K562 (cell line): ENCODE measurements around the gene SFRP2. TPM values are rescaled to one million over a fixed set of nuclear protein-coding genes. Genes with fewer than 3 reads are reported as not detected.

ENCODE experiments used
- ATAC-seq: fragments of 200-7000 bp; cut with Tn5 transposase; 3 replicates; pipeline ENCODE4 v1.9.1; 2020; ENCODE audit warnings: moderate library complexity
- BruUV-seq: library from RNA; stranded (reverse); fragments of 400-500 nt; replicated peaks from 2 replicates; lab custom pipeline; 2021; lab: Mats Ljungman, UMichigan
- CTCF ChIA-PET: fragments of 300-600 bp; formaldehyde crosslinking; extraction: SDS; loops from one replicate; lab custom pipeline; 2021; ENCODE audit warnings: low intra/inter-chr PET ratio; lab: Yijun Ruan, JAX
- POLR2A ChIA-PET: fragments of 300-600, 350-650 bp; sonication (Branson Sonifier 250); formaldehyde crosslinking; extraction: SDS; loops from one replicate; lab custom pipeline; 2021; ENCODE audit warnings: antibody characterized with exemption, inconsistent platforms; lab: Yijun Ruan, JAX
- DNase-seq, 4 experiments: peaks; one replicate each; pipeline versions ENCODE4 v3.0.0 to v3.0.0-alpha.2; 2011 to 2018; ENCODE audit warnings: low spot score in 3 of 4, mixed read lengths in 3 of 4; ENCODE audit errors: extremely low read depth in 1 of 4
- FAIRE-seq: peaks from 2 replicates; lab custom pipeline; 2011; peaks lifted over from hg19 to GRCh38; lab: Jason Lieb, UNC
- H2AFZ ChIP-seq: 2 replicates; pipeline ENCODE4 v1.6.0; 2011; ENCODE audit warnings: low read depth, low read length, control low read depth, inconsistent platforms
- H3K27ac ChIP-seq: fragments of 200-600 bp; 3 replicates; pipeline ENCODE4 v1.8.0; 2011; ENCODE audit warnings: low read depth, mild to moderate bottlenecking, control low read depth, inconsistent platforms, low read length, moderate library complexity, mixed read lengths; ENCODE audit errors: extremely low read depth
- H3K27me3 ChIP-seq, 2 experiments: fragments of 300-600 bp in 1 of 2; 2 replicates in 1 of 2; 3 replicates in 1 of 2; pipeline versions ENCODE4 v1.6.0 to v1.8.0; 2011; ENCODE audit warnings: inconsistent platforms in 2 of 2, low read length in 2 of 2, mild to moderate bottlenecking in 1 of 2, mixed read lengths in 1 of 2, moderate library complexity in 1 of 2; ENCODE audit not compliant: control insufficient read depth in 2 of 2, insufficient read depth in 2 of 2
- H3K36me3 ChIP-seq: fragments of 300-600 bp; 3 replicates; pipeline ENCODE4 v1.8.0; 2011; ENCODE audit warnings: mild to moderate bottlenecking, low read length, inconsistent platforms; ENCODE audit not compliant: control insufficient read depth, insufficient read depth
- H3K4me1 ChIP-seq, 2 experiments: fragments of 200-600 bp in 1 of 2; replicated peaks in 1 of 2; 2 replicates in 1 of 2; 3 replicates in 1 of 2; pipeline versions ENCODE4 v1.5.1 to v1.8.0; 2011; ENCODE audit warnings: inconsistent platforms in 2 of 2, low read length in 2 of 2, mild to moderate bottlenecking in 1 of 2, mixed read lengths in 1 of 2, moderate library complexity in 1 of 2; ENCODE audit not compliant: control insufficient read depth in 2 of 2, insufficient read depth in 2 of 2
- H3K4me2 ChIP-seq: 2 replicates; pipeline ENCODE4 v1.6.1; 2011; ENCODE audit warnings: low read length, control low read depth, inconsistent platforms, mixed read lengths; ENCODE audit not compliant: insufficient read depth
- H3K4me3 ChIP-seq: fragments of 200-600 bp; sonication (generic), shearing (Covaris generic); 2 replicates; pipeline ENCODE4 v1.5.1; 2016; ENCODE audit warnings: control low read depth, inconsistent platforms
- H3K79me2 ChIP-seq: fragments of 200-600 bp; 3 replicates; pipeline ENCODE4 v1.8.0; 2011; ENCODE audit warnings: low read length, inconsistent platforms; ENCODE audit not compliant: control insufficient read depth, insufficient read depth
- H3K9ac ChIP-seq, 2 experiments: 2 replicates each; pipeline versions ENCODE4 v1.6.0 to v1.6.1; 2011; ENCODE audit warnings: low read depth in 2 of 2, low read length in 2 of 2, control low read depth in 1 of 2, inconsistent platforms in 1 of 2, mild to moderate bottlenecking in 1 of 2, mixed read lengths in 1 of 2; ENCODE audit not compliant: insufficient read depth in 1 of 2
- H3K9me1 ChIP-seq: one replicate; pipeline ENCODE4 v1.6.0; 2011; ENCODE audit warnings: inconsistent platforms, mild to moderate bottlenecking, low read length, moderate library complexity; ENCODE audit not compliant: control insufficient read depth, insufficient read depth
- H3K9me3 ChIP-seq: replicated peaks from 2 replicates; pipeline ENCODE4 v1.5.1; 2011; ENCODE audit warnings: low read depth, low read length, inconsistent platforms; ENCODE audit not compliant: control insufficient read depth, insufficient read depth
- H4K20me1 ChIP-seq: replicated peaks from 2 replicates; pipeline ENCODE4 v1.6.1; 2011; ENCODE audit warnings: low read length, inconsistent platforms, mixed read lengths; ENCODE audit not compliant: control insufficient read depth, insufficient read depth
- AFF1 ChIP-seq, 2 experiments: fragments of 450-650 bp; IDR thresholded peaks; 2 replicates each; pipeline ENCODE4 v1.6.1; 2018; ENCODE audit warnings: mild to moderate bottlenecking in 2 of 2, low read depth in 1 of 2; ENCODE audit not compliant: partially characterized antibody in 2 of 2
- HNRNPK ChIP-seq: fragments of 200-400 bp; formaldehyde crosslinking; IDR thresholded peaks from one replicate; pipeline ENCODE4 v1.6.1; 2018; ENCODE audit warnings: mild to moderate bottlenecking, low read depth, low read length; ENCODE audit not compliant: poor library complexity, severe bottlenecking
- HNRNPLL ChIP-seq: fragments of 200-400 bp; formaldehyde crosslinking; IDR thresholded peaks from 2 replicates; pipeline ENCODE4 v1.6.1; 2017; ENCODE audit warnings: low read length, low read depth, mild to moderate bottlenecking; ENCODE audit not compliant: poor library complexity, severe bottlenecking
- MAFG ChIP-seq: fragments of 450-650 bp; conservative IDR thresholded peaks from 2 replicates; pipeline ENCODE4 v1.6.1; 2016; ENCODE audit warnings: missing genetic modification characterization, missing compliant biosample characterization
- MTF1 ChIP-seq: fragments of 250-450 bp; sonication (Bioruptor Pico); IDR thresholded peaks from 2 replicates; pipeline ENCODE4 v1.9.0; 2021; ENCODE audit warnings: moderate library complexity, mild to moderate bottlenecking, inconsistent platforms, borderline replicate concordance
- MXD1 ChIP-seq: fragments of 250-450 bp; sonication (Bioruptor Pico); IDR thresholded peaks from 2 replicates; pipeline ENCODE4 v1.8.0; 2021; ENCODE audit warnings: borderline replicate concordance, mild to moderate bottlenecking, moderate library complexity; ENCODE audit not compliant: poor library complexity, severe bottlenecking
- PHF8 ChIP-seq: fragments of 200-600 bp; sonication (generic); IDR thresholded peaks from 2 replicates; pipeline ENCODE4 v1.6.1; 2012; ENCODE audit warnings: mixed run types, mild to moderate bottlenecking, inconsistent platforms, low read length, moderate library complexity, borderline replicate concordance
- PPARD ChIP-seq: fragments of 250-450 bp; sonication (Bioruptor Pico); IDR thresholded peaks from 2 replicates; pipeline ENCODE4 v1.8.0; 2022; ENCODE audit warnings: inconsistent platforms, mild to moderate bottlenecking, moderate library complexity
- STAT6 ChIP-seq: sonication (generic); formaldehyde crosslinking; IDR thresholded peaks from 2 replicates; pipeline ENCODE4 v1.8.1; 2023; ENCODE audit warnings: mild to moderate bottlenecking, missing genetic modification reagents
- TAF9B ChIP-seq: fragments of 450-650 bp; IDR thresholded peaks from 2 replicates; pipeline ENCODE4 v1.6.1; 2018; ENCODE audit warnings: mild to moderate bottlenecking; ENCODE audit not compliant: partially characterized antibody
- TCF7L2 ChIP-seq: fragments of 150-350 bp; IDR thresholded peaks from 2 replicates; pipeline ENCODE4 v1.6.1; 2016; ENCODE audit warnings: low read depth, mild to moderate bottlenecking, low read length, moderate library complexity
- WGBS: fragments of 100-300 bp; shearing (Covaris generic); methylation state at CpG from one replicate; pipeline ENCODE4 v1.1.6; 2016; ENCODE audit warnings: low coverage, mixed read lengths; ENCODE audit not compliant: insufficient coverage; ENCODE audit errors: missing lambda C conversion rate; 5-methylcytosine and 5-hydroxymethylcytosine counted together
- in situ Hi-C: fragments of 300-500 bp; cut with MboI; formaldehyde crosslinking; loops from 4 replicates; pipeline ENCODE4 v1.15.0; 2018; ENCODE audit warnings: inconsistent platforms, mixed read lengths
- intact Hi-C: fragments of 100-400 bp; cut with micrococcal nuclease; formaldehyde crosslinking; loops from 2 replicates; pipeline ENCODE4 v1.14.2; 2022
- polyA plus RNA-seq, 8 experiments: library from polyadenylated mRNA; depleted of rRNA in 4 of 8; stranded (reverse) in 5 of 8; unstranded in 3 of 8; fragments of >200 nt; fragmentation: Nextera tagmentation in 2 of 8; fragmentation: Illumina TruSeq in 1 of 8; extraction: Ambion mirVana in 2 of 8; extraction: Trizol in 1 of 8; gene quantifications; 2 replicates each; pipeline versions ENCODE4 v1.2.1 to v1.2.3, GENCODE V29; 2011 to 2014; ENCODE audit warnings: inconsistent platforms in 1 of 8, missing spikeins in 1 of 8
- total RNA-seq, 7 experiments: library from RNA; depleted of rRNA in 6 of 7; stranded (reverse); fragments of >200 nt in 6 of 7; fragmentation: Illumina TruSeq in 2 of 7; extraction: Trizol in 2 of 7; gene quantifications; 2 replicates each; pipeline versions ENCODE4 v1.2.1 to v1.2.3, GENCODE V29; 2011 to 2021; ENCODE audit warnings: low replicate concordance in 1 of 7
- TF ChIP-seq, protein P1 (sequence below): fragments of 450-650 bp; IDR thresholded peaks from 2 replicates; pipeline ENCODE4 v1.6.1; 2017; ENCODE audit warnings: antibody characterized with exemption

Gene SFRP2
- total and polyA plus RNA-seq, 9 of the 15 experiments (the other 6 are each of a cell fraction or from before 2014, with no cell fraction given) = 0.29 TPM; not detected in 8

- FAIRE-seq (no peak), ATAC-seq (peak; percentile 46; the same call in 2 of the 3 replicates), DNase-seq (peak in 1 of 4 experiments; percentile 24)
- no peaks in the 10 kb centered on the region for H3K9me3 ChIP-seq
- no peak overlapping the region for H3K9ac ChIP-seq
- no peaks in the 10 kb centered on the region for H3K36me3 ChIP-seq
- peaks cover 0 to 10% of the 10 kb centered on the region in 2 experiments; a peak in 3 of 5 replicates for H3K4me1 ChIP-seq
- H3K27ac ChIP-seq = no peak overlapping the region
- in situ Hi-C loops (no loop called here), intact Hi-C loops (no loop called here)
- H4K20me1 ChIP-seq = no peaks in the 10 kb centered on the region
- H3K27me3 ChIP-seq = peaks cover 20 to 30% of the 10 kb centered on the region in 2 experiments; a peak in 4 of 5 replicates
- CTCF ChIA-PET = no interaction called here
- POLR2A ChIA-PET = no interaction called here
- no peak overlapping the region for H3K4me2 ChIP-seq
- no TSS peak for BruUV-seq
- 63% methylated on average over 1 of the region's 1 CpG for WGBS
- no peak overlapping the region for H3K4me3 ChIP-seq
- no peak overlapping the region for H2AFZ ChIP-seq
- no peaks in the 10 kb centered on the region for H3K79me2 ChIP-seq
- H3K9me1 ChIP-seq = no peaks in the 10 kb centered on the region
- TF ChIP-seq TAF9B (no peak), MTF1 (CRISPR knock-in tag) (no peak), PPARD (CRISPR knock-in tag) (no peak), TCF7L2 (no peak), MAFG (tag) (0 out of 2 replicates have a peak, but pooled peaks have one; percentile 20), AFF1 (IDR thresholded peaks at IDR 0.05; ENCODE audit: low read depth in 1 of 2, partially characterized antibody in 2 of 2) (no peak), STAT6 (CRISPR knock-in tag) (no peak), MXD1 (CRISPR knock-in tag) (no peak), HNRNPLL (no peak), HNRNPK (no peak), PHF8 (no peak)
- TF ChIP-seq, protein P1, sequence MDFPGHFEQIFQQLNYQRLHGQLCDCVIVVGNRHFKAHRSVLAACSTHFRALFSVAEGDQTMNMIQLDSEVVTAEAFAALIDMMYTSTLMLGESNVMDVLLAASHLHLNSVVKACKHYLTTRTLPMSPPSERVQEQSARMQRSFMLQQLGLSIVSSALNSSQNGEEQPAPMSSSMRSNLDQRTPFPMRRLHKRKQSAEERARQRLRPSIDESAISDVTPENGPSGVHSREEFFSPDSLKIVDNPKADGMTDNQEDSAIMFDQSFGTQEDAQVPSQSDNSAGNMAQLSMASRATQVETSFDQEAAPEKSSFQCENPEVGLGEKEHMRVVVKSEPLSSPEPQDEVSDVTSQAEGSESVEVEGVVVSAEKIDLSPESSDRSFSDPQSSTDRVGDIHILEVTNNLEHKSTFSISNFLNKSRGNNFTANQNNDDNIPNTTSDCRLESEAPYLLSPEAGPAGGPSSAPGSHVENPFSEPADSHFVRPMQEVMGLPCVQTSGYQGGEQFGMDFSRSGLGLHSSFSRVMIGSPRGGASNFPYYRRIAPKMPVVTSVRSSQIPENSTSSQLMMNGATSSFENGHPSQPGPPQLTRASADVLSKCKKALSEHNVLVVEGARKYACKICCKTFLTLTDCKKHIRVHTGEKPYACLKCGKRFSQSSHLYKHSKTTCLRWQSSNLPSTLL = no peak
Observed at GRCh38 chr4:153763404-153763803, 25.5 kb downstream of the SFRP2 start.
